Activated naive CD4-positive, alpha-beta T cell treated with anti-CD3 and anti-CD28 coated beads, Interleukin-2, amount 50 U/mL, for 24 hours (primary cell): ENCODE measurements around the gene TGM1.
"Not testable (repeated sequence)": the region's sequence is repeated elsewhere in the genome, so short reads cannot be mapped to it uniquely, and the experiment has no call there.

Experiments used
- H3K27ac Mint-ChIP-seq: one replicate; pipeline ENCODE4 v1.8.0; 2021; ENCODE audit warnings: mild to moderate bottlenecking, mixed read lengths
- H3K27me3 Mint-ChIP-seq: one replicate; pipeline ENCODE4 v1.8.0; 2021; ENCODE audit warnings: mixed read lengths
- H3K36me3 Mint-ChIP-seq: one replicate; pipeline ENCODE4 v1.8.0; 2021; ENCODE audit warnings: mixed read lengths
- H3K4me1 Mint-ChIP-seq: one replicate; pipeline ENCODE4 v1.8.0; 2021; ENCODE audit warnings: mixed read lengths
- H3K4me3 Mint-ChIP-seq: one replicate; pipeline ENCODE4 v1.8.0; 2021; ENCODE audit warnings: mild to moderate bottlenecking, mixed read lengths
- H3K9me3 Mint-ChIP-seq: one replicate; pipeline ENCODE4 v1.8.0; 2021; ENCODE audit warnings: mixed read lengths

The TGM1 gene

GRCh38 chr14:24219080-24219479 is 43.9 kb downstream of the TGM1 start:
- Mint-ChIP-seq H3K27ac (no peak overlapping the region), H3K4me3 (no peak overlapping the region), H3K9me3 (no peaks in the 10 kb centered on the region), H3K4me1 (peaks cover 32% of the 10 kb centered on the region), H3K27me3 (no peaks in the 10 kb centered on the region), H3K36me3 (peaks cover 2% of the 10 kb centered on the region)

GRCh38 chr14:24216876-24217275 is 46.1 kb downstream of the TGM1 start:
- H3K4me3 Mint-ChIP-seq, H3K27me3 Mint-ChIP-seq, H3K27ac Mint-ChIP-seq, H3K9me3 Mint-ChIP-seq, H3K36me3 Mint-ChIP-seq: not testable (repeated sequence)
- H3K4me1 Mint-ChIP-seq, result peaks cover 45% of the 10 kb centered on the region

DNA sequence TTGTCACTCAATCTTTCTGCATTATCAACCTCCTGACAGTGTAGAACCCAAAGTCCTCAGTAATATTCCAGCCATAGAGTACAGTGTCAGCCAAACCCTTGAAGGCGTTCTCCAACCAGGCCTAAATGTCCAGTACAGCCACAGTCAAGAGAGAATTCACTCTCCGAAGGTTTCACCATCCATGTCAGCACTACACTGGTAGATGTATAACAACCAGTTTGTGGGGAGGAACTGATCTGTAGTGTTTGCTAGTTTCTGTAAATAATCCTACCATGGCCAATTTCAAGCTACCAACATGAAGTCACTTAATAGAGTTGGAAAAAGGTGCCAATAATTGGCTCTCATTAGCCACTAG is 46.7 kb downstream of the TGM1 start:
- no peaks in the 10 kb centered on the region for H3K9me3 Mint-ChIP-seq
- H3K27me3 Mint-ChIP-seq, result no peaks in the 10 kb centered on the region
- H3K4me1 Mint-ChIP-seq, result peaks cover 51% of the 10 kb centered on the region
- H3K36me3 Mint-ChIP-seq, result peaks cover 9% of the 10 kb centered on the region
- peak overlapping the region; percentile 90 for H3K4me3 Mint-ChIP-seq
- peak overlapping the region; percentile 94 for H3K27ac Mint-ChIP-seq

DNA sequence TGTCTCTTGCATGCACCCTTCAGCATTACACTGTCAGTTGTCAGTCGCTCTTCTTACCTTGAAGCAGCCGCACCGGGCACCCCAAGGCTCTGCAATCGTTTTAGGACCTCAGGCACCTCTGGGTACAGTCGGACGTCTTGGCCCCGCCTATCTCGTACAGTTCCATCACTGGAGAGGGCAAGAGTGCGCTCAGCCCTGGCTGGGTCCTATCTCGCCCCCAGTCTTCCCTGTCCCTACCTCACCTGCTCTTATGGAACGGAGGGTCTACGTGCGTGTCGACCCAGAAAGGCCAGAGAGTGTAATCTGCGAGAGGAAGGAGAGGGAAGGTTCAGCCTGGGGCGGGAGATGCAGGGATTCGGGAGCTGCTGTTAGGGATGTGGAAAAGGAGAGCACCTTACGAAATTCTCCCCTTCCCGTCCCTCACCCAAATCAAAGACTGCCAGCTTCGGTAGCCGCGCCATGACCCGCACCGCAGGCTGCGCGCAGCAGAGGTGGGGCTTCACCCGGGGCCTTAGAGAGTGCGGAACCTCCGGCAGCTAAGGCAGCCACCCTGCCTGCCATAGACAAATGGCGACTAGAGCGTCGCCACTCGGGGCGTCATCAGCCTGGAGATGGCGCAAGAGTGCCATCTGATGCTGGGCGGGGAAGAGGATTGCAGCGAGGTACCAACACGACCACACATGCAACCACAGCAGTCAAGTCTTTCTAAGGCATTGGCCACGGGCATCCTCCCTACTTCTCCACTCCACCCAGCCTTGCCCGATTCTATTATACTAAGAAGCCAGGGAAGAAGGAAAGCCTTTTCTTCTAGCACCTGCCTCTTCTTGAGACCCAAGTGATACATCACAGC is 47.3 kb downstream of the TGM1 start, which contains the start of gene MDP1:
Gene MDP1 (minus strand): TSS at position 572 of the 850 bp plus-strand sequence. CDS start 111 bp downstream, at position 461.
- H3K9me3 Mint-ChIP-seq, result no peaks in the 10 kb centered on the region
- H3K36me3 Mint-ChIP-seq, result peaks cover 9% of the 10 kb centered on the region

DNA sequence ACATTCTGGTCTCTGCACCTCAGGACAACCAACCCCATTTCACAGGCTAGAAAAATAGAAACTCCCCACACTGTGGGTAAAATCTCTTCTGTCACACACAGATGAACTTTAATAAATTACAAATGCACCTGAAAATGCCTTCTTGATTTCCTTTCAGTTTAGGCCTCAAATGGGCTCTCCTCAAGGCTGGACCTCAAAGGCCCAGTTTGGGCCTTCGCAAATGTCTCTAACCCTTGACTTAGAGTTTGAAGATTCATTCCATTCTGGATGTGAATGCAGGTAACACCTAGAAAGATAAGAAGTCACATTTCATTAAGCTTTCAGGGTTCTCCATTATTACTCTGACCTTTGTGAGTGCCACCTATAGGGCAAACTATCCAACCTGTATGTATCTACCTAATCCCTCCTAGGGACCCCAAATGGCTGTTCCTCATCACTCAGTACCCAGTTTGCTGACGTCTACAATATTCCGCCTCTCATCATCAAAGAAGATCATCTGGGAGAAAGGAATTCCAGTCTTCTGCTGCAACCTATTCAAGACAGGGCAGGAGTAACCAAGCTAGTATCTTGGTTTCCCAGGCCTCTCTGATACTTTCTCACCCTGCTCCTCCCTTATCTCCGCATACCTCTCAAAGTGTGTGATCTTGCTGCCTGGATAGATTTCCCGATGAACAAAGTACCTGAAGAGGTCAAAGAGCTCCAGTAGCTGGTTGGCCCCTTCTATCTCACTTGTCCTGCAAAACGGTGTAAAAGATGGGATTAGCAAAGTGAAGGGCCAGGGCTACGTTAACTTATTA is 48.9 kb downstream of the TGM1 start:
- peaks cover 18% of the 10 kb centered on the region for H3K36me3 Mint-ChIP-seq
- H3K27me3 Mint-ChIP-seq, result no peaks in the 10 kb centered on the region
- H3K27ac Mint-ChIP-seq, result peak overlapping the region; percentile 92
- peaks cover 65% of the 10 kb centered on the region for H3K4me1 Mint-ChIP-seq
- H3K9me3 Mint-ChIP-seq, result no peaks in the 10 kb centered on the region
- H3K4me3 Mint-ChIP-seq, result peak overlapping the region; percentile 90

More for the DNA sequence above, 47.3 kb downstream of the TGM1 start, which contains the start of gene MDP1:
- Mint-ChIP-seq H3K27ac (peak within 1 kb of the TSS; percentile 94), H3K27me3 (no peaks in the 10 kb centered on the region), H3K4me1 (peaks cover 56% of the 10 kb centered on the region), H3K4me3 (peak within 1 kb of the TSS; percentile 90)

GRCh38 chr14:24212924-24213865 is 49.8 kb downstream of the TGM1 start, which contains the start of gene CHMP4A:
TSS of gene CHMP4A (minus strand) at chr14:24213488. CDS start at chr14:24213439, 49 bp downstream.
- Mint-ChIP-seq H3K9me3 (no peaks in the 10 kb centered on the region), H3K36me3 (peaks cover 18% of the 10 kb centered on the region), H3K27me3 (no peaks in the 10 kb centered on the region), H3K4me3 (peak within 1 kb of the TSS; percentile 90), H3K27ac (peak within 1 kb of the TSS; percentile 92), H3K4me1 (peaks cover 66% of the 10 kb centered on the region)

GRCh38 chr14:24211311-24211710 is 51.7 kb downstream of the TGM1 start:
- Mint-ChIP-seq H3K4me3 (peak overlapping the region; percentile 90), H3K36me3 (peaks cover 25% of the 10 kb centered on the region), H3K27ac (peak overlapping the region; percentile 9), H3K9me3 (no peaks in the 10 kb centered on the region), H3K27me3 (no peaks in the 10 kb centered on the region), H3K4me1 (peaks cover 80% of the 10 kb centered on the region)

DNA sequence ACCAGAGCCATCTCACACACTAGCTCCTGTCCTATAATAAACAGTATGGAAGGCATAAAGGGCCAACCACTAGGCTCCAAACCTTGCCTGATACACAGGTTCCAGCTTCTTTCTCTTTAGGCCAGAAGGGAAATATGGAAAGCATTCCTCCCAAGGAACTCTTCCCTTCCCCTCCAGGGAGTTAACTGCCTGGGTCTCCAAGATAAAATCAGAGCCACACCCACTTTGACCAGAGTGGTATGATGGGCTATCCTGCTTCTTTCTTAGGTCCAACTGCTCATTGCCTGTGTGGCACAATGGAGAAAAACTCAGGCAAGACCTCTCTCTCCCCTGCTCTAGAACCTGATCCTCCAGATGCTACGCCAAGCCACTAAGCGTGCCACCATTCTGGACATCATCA is 55.4 kb downstream of the TGM1 start:
- Mint-ChIP-seq H3K9me3 (peaks cover 6% of the 10 kb centered on the region), H3K36me3 (peaks cover 33% of the 10 kb centered on the region), H3K4me3 (no peak overlapping the region), H3K4me1 (peaks cover 73% of the 10 kb centered on the region), H3K27ac (no peak overlapping the region), H3K27me3 (no peaks in the 10 kb centered on the region)

GRCh38 chr14:24207104-24207551 is 55.8 kb downstream of the TGM1 start:
- no peak overlapping the region for H3K27ac Mint-ChIP-seq
- peaks cover 6% of the 10 kb centered on the region for H3K9me3 Mint-ChIP-seq
- no peak overlapping the region for H3K4me3 Mint-ChIP-seq
- peaks cover 71% of the 10 kb centered on the region for H3K4me1 Mint-ChIP-seq
- H3K27me3 Mint-ChIP-seq, result no peaks in the 10 kb centered on the region
- H3K36me3 Mint-ChIP-seq, result peaks cover 35% of the 10 kb centered on the region

DNA sequence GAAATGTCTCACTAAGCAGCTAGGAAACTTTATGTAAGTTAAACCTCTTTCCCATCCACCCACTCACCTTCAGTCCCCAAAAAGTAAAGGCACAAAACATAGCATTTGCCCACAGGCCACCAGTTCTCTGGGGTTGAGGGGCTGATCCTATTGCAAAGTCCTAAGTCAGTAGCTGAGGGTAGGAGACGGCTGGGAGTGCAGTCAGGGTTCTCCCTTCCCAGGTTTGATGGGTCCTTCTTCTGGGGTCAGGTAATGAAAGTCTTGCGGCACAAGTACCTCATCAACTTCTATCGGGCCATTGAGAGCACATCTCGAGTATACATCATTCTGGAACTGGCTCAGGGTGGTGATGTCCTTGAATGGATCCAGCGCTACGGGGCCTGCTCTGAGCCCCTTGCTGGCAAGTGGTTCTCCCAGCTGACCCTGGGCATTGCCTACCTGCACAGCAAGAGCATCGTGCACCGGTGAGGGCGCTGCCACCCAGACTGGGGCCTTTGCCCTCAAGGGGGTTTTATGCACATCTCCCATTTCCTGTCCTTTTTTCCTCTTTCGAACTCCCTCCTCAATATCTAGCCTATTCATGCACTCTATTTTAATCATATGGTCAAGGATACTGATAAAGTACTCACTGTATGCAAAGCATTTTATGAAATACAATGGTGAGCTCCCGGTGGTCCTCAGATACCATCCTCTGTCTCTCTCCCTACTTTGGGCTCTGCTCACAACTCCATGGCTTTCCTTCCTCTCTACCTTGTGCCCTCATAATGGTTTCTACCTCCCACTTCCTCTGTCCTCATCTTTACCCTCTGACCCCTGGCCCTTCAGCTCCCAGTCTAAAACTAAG is 56.5 kb downstream of the TGM1 start:
- Mint-ChIP-seq H3K9me3 (peaks cover 6% of the 10 kb centered on the region), H3K27me3 (no peaks in the 10 kb centered on the region), H3K4me3 (no peak overlapping the region), H3K27ac (no peak overlapping the region), H3K36me3 (peaks cover 34% of the 10 kb centered on the region), H3K4me1 (peaks cover 68% of the 10 kb centered on the region)

- H3K4me1 Mint-ChIP-seq, result peaks cover 56% of the 10 kb centered on the region
- no peak overlapping the region for H3K4me3 Mint-ChIP-seq
- H3K9me3 Mint-ChIP-seq, result peaks cover 6% of the 10 kb centered on the region
- peaks cover 27% of the 10 kb centered on the region for H3K36me3 Mint-ChIP-seq
- H3K27me3 Mint-ChIP-seq, result no peaks in the 10 kb centered on the region
- H3K27ac Mint-ChIP-seq, result peak overlapping the region; percentile 19
Measured at GRCh38 chr14:24204163-24205146, 58.5 kb downstream of the TGM1 start.

- Mint-ChIP-seq H3K36me3 (peaks cover 27% of the 10 kb centered on the region), H3K4me1 (peaks cover 61% of the 10 kb centered on the region)
- H3K27ac Mint-ChIP-seq, H3K9me3 Mint-ChIP-seq, H3K27me3 Mint-ChIP-seq, H3K4me3 Mint-ChIP-seq: not testable (repeated sequence)
Measured at GRCh38 chr14:24203249-24203886, 59.6 kb downstream of the TGM1 start.

DNA sequence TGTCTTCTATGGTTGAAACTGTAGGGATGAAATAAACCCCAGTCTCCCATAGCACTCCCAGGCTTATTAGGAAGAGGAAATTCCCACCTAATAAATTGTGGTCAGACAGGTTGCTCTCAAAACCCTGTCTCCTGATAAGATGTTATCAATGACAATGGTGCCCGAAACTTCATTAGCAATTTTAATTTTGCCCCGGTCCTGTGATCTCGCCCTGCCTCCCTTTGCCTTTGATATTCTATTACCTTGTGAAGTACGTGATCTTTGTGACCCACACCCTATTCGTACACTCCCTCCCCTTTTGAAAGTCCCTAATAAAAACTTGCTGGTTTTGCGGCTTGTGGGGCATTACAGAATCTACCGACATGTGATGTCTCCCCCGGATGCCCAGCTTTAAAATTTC is 60.4 kb downstream of the TGM1 start:
- not testable (repeated sequence) for H3K4me3 Mint-ChIP-seq, H3K27ac Mint-ChIP-seq, H3K9me3 Mint-ChIP-seq, H3K27me3 Mint-ChIP-seq
- Mint-ChIP-seq H3K4me1 (peaks cover 53% of the 10 kb centered on the region), H3K36me3 (peaks cover 24% of the 10 kb centered on the region)
